GM19463 (cell line): ENCODE results near the gene POLN.
"Not testable (repeated sequence)": the region's sequence is repeated elsewhere in the genome, so short reads cannot be mapped to it uniquely, and the experiment has no call there.

Experiments
- ATAC-seq: cut with Tn5 transposase; IDR thresholded peaks from one replicate; pipeline ENCODE4 v1.9.1; 2021; ENCODE audit warnings: mild to moderate bottlenecking, moderate library complexity; ENCODE audit not compliant: unreplicated experiment

The POLN gene

DNA sequence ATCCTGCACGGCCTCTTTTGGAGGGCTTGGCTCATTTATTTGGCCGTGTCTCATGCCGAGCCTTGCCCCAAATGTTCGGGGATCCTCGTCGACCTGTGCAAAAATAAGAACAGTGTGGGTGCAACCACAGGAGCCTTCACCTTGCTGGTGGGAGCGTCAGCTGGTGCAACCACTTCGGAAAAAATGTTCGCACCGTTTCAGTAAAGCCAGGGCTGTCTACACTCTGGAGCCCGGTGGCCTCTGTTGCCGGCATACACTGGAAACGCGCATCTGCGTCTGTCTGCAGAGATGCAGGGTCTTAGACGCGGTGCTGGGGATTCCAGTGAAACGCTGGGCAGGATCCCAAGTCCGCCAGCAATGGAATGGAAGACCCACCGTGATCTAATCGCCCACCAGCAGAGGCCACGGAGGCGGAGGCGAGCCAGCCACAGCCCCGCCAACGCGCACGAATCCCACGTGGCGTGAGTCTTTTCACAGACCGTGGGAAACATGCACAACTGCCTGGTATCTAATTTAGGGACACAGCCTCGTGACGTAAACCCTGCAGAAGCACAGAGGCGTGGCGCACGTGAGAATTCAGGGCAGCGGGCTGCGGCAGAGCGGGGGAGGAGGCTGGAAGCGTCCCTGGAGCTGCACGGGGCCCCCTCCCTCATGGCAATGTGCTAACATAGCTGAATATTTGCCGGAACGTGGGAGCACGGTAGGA is 33.8 kb upstream of the POLN start:
- ATAC-seq = no peak

GRCh38 chr4:2275044-2275397 is 33.1 kb upstream of the POLN start:
- ATAC-seq = not testable (repeated sequence)

- no peak for ATAC-seq
These were observed 32.6 kb upstream of the POLN start for GRCh38 chr4:2274320-2275043.

- no peak for ATAC-seq
These were observed 31.9 kb upstream of the POLN start for GRCh38 chr4:2273657-2274319.

DNA sequence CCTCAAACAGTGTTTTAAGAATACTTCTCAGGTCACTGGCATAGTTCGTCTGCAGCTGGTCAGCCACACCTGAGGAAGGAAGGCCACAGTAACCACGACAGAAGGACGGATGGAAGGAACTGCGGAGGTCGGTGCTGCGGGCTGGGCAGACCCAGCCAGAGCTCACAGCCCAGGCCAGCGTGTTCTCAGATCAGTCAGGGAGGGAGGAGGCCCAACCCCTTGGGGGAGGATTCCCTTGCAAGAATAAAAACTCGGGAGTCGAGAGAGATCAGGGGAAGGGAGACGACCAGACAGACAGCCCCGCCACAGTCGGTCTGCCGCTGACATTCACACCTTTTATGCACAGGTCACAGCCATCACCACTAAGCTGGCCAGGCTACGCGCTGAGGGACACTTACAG is 31.3 kb upstream of the POLN start:
- no peak for ATAC-seq

- no peak for ATAC-seq
These were observed 30.9 kb upstream of the POLN start for GRCh38 chr4:2272828-2273120.

DNA sequence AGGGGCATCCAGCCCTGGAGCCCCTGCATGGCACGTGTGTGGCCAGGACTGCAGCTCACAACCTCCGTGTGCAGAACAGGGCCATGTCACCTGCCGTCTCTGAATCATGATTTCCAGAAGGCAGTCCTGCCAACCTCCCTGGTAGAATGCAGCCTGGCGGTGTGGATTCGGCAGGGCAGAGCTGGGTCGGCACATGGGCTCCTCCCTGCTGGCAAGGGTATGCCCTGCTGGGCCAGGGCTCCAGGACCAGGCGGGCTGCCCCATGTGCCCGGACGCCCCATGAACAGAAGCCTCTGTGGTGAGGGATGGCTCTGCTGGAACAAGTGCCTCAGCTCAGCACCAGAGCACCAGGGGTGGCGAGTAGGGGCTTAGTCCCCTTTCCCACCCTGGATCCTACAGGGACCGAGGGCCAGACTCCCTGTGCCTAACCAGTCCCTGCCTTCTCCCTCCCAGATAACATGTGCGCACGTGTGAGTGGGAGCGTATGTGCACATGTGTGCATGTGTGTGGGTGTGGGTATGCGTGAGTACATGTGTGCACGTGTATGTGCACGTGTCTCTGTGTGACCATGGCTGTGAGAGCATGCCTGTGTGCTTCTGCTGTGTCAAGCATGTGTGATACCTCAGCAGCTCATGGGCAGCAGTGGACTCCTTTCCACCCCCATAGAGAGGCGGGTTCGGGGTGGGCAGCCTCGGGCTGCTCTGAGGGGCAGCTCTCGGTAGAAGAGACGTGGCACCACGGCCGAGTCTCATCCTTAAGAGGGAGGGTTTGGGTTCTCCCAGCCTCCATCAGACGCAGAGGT is 30.3 kb upstream of the POLN start:
- no peak for ATAC-seq

DNA sequence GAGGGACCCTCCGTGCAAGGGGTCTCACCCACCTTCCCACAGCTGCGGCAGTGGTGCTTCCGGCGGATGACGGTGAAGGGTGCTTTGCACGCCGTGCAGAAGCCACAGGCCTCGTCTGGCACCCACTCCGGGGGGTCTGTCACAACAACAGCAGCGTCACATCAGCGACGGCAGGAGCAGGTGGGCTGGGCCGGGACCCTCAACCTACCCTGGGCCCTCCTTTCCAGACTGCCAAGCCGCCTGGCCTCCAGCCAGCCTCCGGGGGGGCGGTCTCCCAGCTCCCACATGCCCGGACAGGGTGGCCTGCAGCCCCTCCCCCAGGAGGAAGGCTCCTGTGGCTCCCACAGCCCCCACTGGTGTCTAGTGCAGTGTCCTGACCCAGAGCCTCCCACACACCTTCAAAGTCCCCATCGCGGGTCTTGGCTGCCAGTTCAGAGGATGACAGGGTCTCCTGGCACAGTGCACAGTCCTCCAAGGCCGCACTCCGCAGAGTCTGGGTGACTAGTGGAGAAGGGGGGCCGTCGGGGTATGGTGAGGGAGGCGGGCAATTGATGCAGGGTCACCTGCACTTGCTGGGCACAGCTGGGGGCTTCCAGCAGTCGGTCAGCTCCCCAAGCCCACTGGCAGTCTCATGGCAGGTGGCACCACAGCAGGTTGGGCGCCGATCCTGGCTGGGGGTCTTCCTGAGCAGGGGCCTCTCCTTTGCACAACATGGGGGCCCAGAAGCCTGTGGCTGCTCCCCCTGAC is 29.5 kb upstream of the POLN start:
- ATAC-seq = no peak

DNA sequence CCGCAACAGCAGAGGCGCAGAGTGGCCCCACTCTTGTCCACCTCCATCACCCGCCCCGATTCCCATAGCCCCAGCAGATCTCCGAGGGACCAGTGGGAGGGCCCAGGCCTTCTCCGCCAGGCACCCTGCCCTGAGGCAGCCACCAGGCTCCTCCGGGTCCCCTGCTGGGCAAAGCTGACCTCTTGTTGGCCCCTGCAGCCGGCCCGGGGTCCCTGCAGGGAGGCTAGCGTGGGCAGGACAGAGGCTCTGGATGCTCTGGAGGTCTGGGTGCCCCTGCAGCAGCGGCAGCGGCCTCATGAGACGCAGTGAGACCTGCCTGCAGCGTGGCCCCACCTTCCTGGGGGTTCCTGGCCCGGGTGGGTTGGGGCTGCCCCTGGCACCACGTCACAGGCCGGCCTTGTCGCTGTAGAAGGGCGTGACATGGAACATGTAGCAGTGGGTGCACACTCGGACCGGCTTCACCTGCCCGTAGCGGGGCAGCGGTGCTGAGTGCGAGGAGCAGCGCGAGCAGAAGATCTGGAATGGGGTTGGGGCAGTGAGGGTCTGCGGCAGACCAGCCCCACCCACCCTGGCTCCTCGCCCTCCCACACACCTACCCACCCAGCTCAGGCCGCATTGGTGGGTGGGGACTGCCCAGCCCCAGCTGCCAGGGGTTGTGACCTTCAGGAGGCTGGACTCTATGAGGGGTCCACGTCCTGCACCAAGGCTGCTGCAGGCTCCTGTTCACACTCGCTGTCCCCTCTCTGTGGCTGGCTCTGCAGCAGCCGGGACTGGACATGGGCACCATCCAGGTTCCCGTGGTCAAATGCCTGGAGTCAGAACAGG is 28.6 kb upstream of the POLN start:
- ATAC-seq = no peak

- no peak for ATAC-seq
These were observed 27.8 kb upstream of the POLN start for GRCh38 chr4:2269618-2270163.

DNA sequence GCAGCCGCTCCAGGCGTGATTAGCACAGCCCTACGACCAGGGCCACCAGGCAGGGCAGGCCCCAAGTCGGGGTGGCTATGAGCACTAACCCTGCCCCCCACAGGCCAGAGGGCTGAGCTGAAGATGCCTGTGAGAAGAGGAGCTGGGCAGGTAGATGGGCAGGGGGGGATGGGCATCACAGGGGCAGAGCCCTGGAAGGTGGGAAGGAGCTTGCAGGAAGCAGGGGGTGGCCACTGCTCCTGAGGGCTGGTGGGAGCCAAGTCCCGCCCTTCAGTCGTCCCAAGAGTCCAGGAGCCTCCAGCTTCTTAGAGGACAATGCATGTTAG is 27.2 kb upstream of the POLN start:
- no peak for ATAC-seq

- ATAC-seq = no peak
These were observed 26.7 kb upstream of the POLN start for GRCh38 chr4:2268357-2269205.

GRCh38 chr4:2267841-2268240 is 25.9 kb upstream of the POLN start:
- ATAC-seq = no peak

GRCh38 chr4:2267320-2267811 is 25.4 kb upstream of the POLN start:
- no peak for ATAC-seq

DNA sequence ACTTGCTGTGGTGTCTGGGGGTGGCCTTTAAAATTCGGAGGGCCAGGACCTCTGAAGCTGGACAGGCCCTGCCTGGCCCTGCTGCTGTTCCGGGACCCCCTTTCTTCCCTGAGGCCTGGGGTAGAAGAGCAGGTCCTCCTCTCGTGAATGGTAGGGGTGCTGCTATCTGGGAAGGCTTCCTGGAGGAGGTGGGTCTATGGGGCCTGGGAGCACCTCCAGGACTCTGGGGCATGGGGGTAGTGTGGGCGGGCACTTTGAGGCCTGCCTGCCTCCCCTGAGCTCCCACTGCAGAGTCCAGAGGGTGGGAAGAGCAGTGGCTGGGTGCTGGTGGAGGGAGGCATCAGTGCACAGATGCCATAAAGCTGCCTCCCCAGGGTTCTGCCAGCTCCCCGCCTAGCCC is 24.9 kb upstream of the POLN start:
- ATAC-seq = no peak

GRCh38 chr4:2266181-2266580 is 24.3 kb upstream of the POLN start:
- no peak for ATAC-seq

DNA sequence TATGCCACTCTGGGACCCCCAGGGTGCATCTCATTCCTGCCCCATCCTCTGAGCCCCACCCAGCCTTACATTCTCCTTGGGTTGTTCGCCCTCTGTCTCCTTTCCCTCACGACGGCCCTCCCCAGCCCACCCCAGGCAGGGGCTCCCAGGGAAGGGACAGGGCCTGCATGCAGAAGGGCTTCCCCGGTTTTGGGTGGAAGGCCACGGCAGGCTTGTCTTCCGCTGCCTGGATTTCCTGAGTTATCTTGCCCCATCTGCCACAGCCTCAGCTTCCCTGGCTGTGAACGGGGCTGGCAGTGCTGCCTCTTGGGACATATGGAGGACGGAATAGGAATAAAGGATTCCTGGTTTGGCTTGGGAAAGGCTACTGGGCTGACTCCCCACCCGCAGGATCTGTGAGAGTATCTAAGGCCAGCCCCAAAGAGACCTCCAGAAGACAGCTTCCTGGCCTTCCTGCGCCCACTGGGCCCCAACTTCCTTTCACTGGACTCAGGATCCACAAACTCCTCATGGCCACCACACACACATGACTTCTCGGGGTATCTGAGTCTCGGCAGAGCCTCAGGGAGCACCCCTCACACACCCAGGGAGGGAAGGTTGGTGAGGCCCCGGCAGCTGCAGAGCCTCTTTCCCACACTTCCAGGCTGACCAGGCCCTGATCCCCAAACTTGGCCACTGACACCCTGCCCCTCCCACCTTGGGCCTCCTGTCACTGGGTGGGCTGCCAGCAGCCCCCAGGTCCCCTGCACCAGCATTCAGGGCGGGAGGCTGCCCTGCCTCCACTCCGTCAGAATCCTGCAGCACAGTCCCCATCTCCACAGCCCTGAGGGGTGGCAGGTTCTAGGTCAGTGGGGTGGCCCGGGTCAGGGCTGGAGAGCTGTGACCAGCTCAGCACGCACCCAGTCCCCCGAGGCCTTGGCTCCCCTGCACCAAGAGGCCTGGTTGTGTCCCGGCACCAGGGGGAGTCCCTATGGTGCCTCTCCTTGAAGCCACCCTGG is 23.5 kb upstream of the POLN start:
- no peak for ATAC-seq
